Osteoblast (primary cell): ENCODE data around the gene CCDC33. TPM values are rescaled to one million over a fixed set of nuclear protein-coding genes. Genes with fewer than 3 reads are reported as not detected.

ENCODE experiments used
- DNase-seq: peaks from one replicate; pipeline ENCODE4 v3.0.0; 2011; ENCODE audit warnings: low spot score, mixed read lengths; ENCODE audit not compliant: insufficient read length; ENCODE audit errors: missing footprints
- H2AFZ ChIP-seq: 2 replicates; pipeline ENCODE4 v1.6.0; 2011; ENCODE audit warnings: mild to moderate bottlenecking, low read length
- H3K27ac ChIP-seq: 2 replicates; pipeline ENCODE4 v1.5.1; 2011; ENCODE audit warnings: mild to moderate bottlenecking, low read depth, low read length, moderate library complexity
- H3K27me3 ChIP-seq: 2 replicates; pipeline ENCODE4 v1.6.0; 2012; ENCODE audit warnings: mild to moderate bottlenecking, control low read depth, inconsistent platforms, low read length, moderate library complexity; ENCODE audit not compliant: insufficient read depth
- H3K36me3 ChIP-seq: 2 replicates; pipeline ENCODE4 v1.5.1; 2011; ENCODE audit warnings: mild to moderate bottlenecking, low read length, control low read depth, moderate library complexity; ENCODE audit not compliant: insufficient read depth
- H3K4me1 ChIP-seq: 2 replicates; pipeline ENCODE4 v1.5.1; 2011; ENCODE audit warnings: mild to moderate bottlenecking, low read length, control low read depth, moderate library complexity; ENCODE audit not compliant: insufficient read depth
- H3K4me2 ChIP-seq: 2 replicates; pipeline ENCODE4 v1.6.0; 2011; ENCODE audit warnings: mild to moderate bottlenecking, low read length; ENCODE audit not compliant: insufficient read depth
- H3K4me3 ChIP-seq: fragments of 200-600 bp; sonication (generic); 3 replicates; pipeline ENCODE4 v1.5.1; 2012; ENCODE audit warnings: mild to moderate bottlenecking, low read length, inconsistent platforms; ENCODE audit not compliant: insufficient read depth
- H3K79me2 ChIP-seq: 2 replicates; pipeline ENCODE4 v1.6.0; 2012; ENCODE audit warnings: mild to moderate bottlenecking, low read length, control low read depth, inconsistent platforms; ENCODE audit not compliant: insufficient read depth
- H3K9me3 ChIP-seq: 2 replicates; pipeline ENCODE4 v1.5.1; 2011; ENCODE audit warnings: low read depth, low read length, control low read depth
- H4K20me1 ChIP-seq: 2 replicates; pipeline ENCODE4 v1.6.0; 2012; ENCODE audit warnings: mild to moderate bottlenecking, low read length, control low read depth; ENCODE audit not compliant: insufficient read depth
- CTCF ChIP-seq: IDR thresholded peaks from 2 replicates; pipeline ENCODE4 v1.5.1; 2011; ENCODE audit warnings: mild to moderate bottlenecking, low read depth, low read length, moderate library complexity; ENCODE audit errors: extremely low read depth
- total RNA-seq: library from RNA; depleted of rRNA; stranded (reverse); fragments of >200 nt; gene quantifications from 2 replicates; pipeline ENCODE4 v1.2.3, GENCODE V29; 2012

Gene CCDC33
- total RNA-seq, 1 donor: not detected

GRCh38 chr15:74193299-74193718, 42.8 kb upstream of the CCDC33 start:
- Histone ChIP-seq H3K4me3 (no peak overlapping the region), H3K27me3 (no peaks in the 10 kb centered on the region), H2AFZ (no peak overlapping the region), H3K27ac (peak overlapping the region; percentile 83), H4K20me1 (no peaks in the 10 kb centered on the region), H3K36me3 (no peaks in the 10 kb centered on the region), H3K4me2 (no peak overlapping the region), H3K79me2 (no peaks in the 10 kb centered on the region), H3K4me1 (peaks cover 31% of the 10 kb centered on the region), H3K9me3 (no peaks in the 10 kb centered on the region)
- peak; percentile 98 for DNase-seq
- TF ChIP-seq CTCF: no peak

- no peak for TF ChIP-seq CTCF
- no peaks in the 10 kb centered on the region for H3K27me3 ChIP-seq
- H3K4me2 ChIP-seq: no peak overlapping the region
- H3K27ac ChIP-seq: peak overlapping the region; percentile 83
- DNase-seq: peak; percentile 36
- no peaks in the 10 kb centered on the region for H4K20me1 ChIP-seq
- no peaks in the 10 kb centered on the region for H3K36me3 ChIP-seq
- H3K79me2 ChIP-seq: no peaks in the 10 kb centered on the region
- H3K9me3 ChIP-seq: no peaks in the 10 kb centered on the region
- no peak overlapping the region for H2AFZ ChIP-seq
- peaks cover 31% of the 10 kb centered on the region for H3K4me1 ChIP-seq
- H3K4me3 ChIP-seq: no peak overlapping the region
Measured at GRCh38 chr15:74193905-74194304, 42.2 kb upstream of the CCDC33 start.

- Histone ChIP-seq H3K4me2 (no peak overlapping the region), H3K4me3 (no peak overlapping the region), H3K27ac (peak overlapping the region; percentile 83), H3K4me1 (peaks cover 31% of the 10 kb centered on the region), H3K27me3 (no peaks in the 10 kb centered on the region), H4K20me1 (no peaks in the 10 kb centered on the region), H2AFZ (no peak overlapping the region), H3K79me2 (no peaks in the 10 kb centered on the region), H3K36me3 (no peaks in the 10 kb centered on the region), H3K9me3 (no peaks in the 10 kb centered on the region)
- TF ChIP-seq CTCF: no peak
- DNase-seq: peak; percentile 58
Measured at GRCh38 chr15:74194572-74195559, 41.3 kb upstream of the CCDC33 start.

- TF ChIP-seq CTCF: no peak
- DNase-seq: peak; percentile 96
- Histone ChIP-seq H3K4me2 (peak overlapping the region; percentile 32), H3K4me3 (no peak overlapping the region), H3K27me3 (no peaks in the 10 kb centered on the region), H4K20me1 (no peaks in the 10 kb centered on the region), H3K9me3 (no peaks in the 10 kb centered on the region), H3K27ac (peak overlapping the region; percentile 3), H3K79me2 (no peaks in the 10 kb centered on the region), H3K36me3 (no peaks in the 10 kb centered on the region), H3K4me1 (peaks cover 43% of the 10 kb centered on the region), H2AFZ (no peak overlapping the region)
Measured at GRCh38 chr15:74196175-74196574, 40.0 kb upstream of the CCDC33 start.
